Measurements from ENCODE around the gene ANG. TPM values are rescaled to one million over a fixed set of nuclear protein-coding genes. Genes with fewer than 3 reads are reported as not detected.
A peak's percentile ranks its signal among the peaks of the same experiment; 100 is the strongest.

Gene ANG
- total RNA-seq, 1 donor from 2014 or later: 2.7 TPM

GRCh38 chr14:20671597-20672283, 16.8 kb upstream of the ANG start:
- intact Hi-C loops (cut with DNase I): no loop called here
- DNase-seq (ENCODE audit: low spot score): no peak

GRCh38 chr14:20675669-20676068, 12.9 kb upstream of the ANG start:
- intact Hi-C loops (cut with DNase I): no loop called here
- no peak for DNase-seq (ENCODE audit: low spot score)

GRCh38 chr14:20676072-20676471, 12.5 kb upstream of the ANG start:
- intact Hi-C loops (cut with DNase I): no loop called here

GRCh38 chr14:20679907-20680306, 8.7 kb upstream of the ANG start:
- intact Hi-C loops (cut with DNase I): loop anchor here (5.0 to 10.0 kb wide), 6 partner anchors 48 to 422 kb away; partner anchors contain the start of genes CCNB1IP1, PIP4P1, PNP and TEP1
- DNase-seq (ENCODE audit: low spot score): no peak

More at GRCh38 chr14:20676072-20676471, 12.5 kb upstream of the ANG start:
- no peak for DNase-seq (ENCODE audit: low spot score)

GRCh38 chr14:20680363-20680762, 8.2 kb upstream of the ANG start:
- intact Hi-C loops (cut with DNase I): loop anchor here (5.0 to 10.0 kb wide), 6 partner anchors 48 to 422 kb away; partner anchors contain the start of genes CCNB1IP1, PIP4P1, PNP and TEP1
- no peak for DNase-seq (ENCODE audit: low spot score)

GRCh38 chr14:20680843-20681347, 7.7 kb upstream of the ANG start:
- DNase-seq (ENCODE audit: low spot score): no peak

GRCh38 chr14:20681348-20682126, 7.0 kb upstream of the ANG start:
- peak; percentile 80 for DNase-seq (ENCODE audit: low spot score)
- intact Hi-C loops (cut with DNase I): loop anchor here (5.0 to 10.0 kb wide), 6 partner anchors 49 to 421 kb away; partner anchors contain the start of genes CCNB1IP1, PIP4P1, PNP and TEP1

More at GRCh38 chr14:20680843-20681347, 7.7 kb upstream of the ANG start:
- intact Hi-C loops (cut with DNase I): loop anchor here (5.0 to 10.0 kb wide), 6 partner anchors 49 to 421 kb away; partner anchors contain the start of genes CCNB1IP1, PIP4P1, PNP and TEP1

- intact Hi-C loops (cut with DNase I): loop anchor here (5.0 to 10.0 kb wide), 6 partner anchors 50 to 420 kb away; partner anchors contain the start of genes CCNB1IP1, PIP4P1, PNP and TEP1
- no peak for DNase-seq (ENCODE audit: low spot score)
Observed at GRCh38 chr14:20682127-20682434, 6.5 kb upstream of the ANG start.

- DNase-seq (ENCODE audit: low spot score): peak; percentile 94
- intact Hi-C loops (cut with DNase I): loop anchor here (1.0 to 10.0 kb wide), 7 partner anchors 50 to 420 kb away; partner anchors contain the start of genes CCNB1IP1, PIP4P1, PNP and TEP1
Observed at GRCh38 chr14:20682435-20683124, 6.0 kb upstream of the ANG start.

- peak; percentile 83 for DNase-seq (ENCODE audit: low spot score)
- intact Hi-C loops (cut with DNase I): loop anchor here (1.0 to 10.0 kb wide), 7 partner anchors 51 to 419 kb away; partner anchors contain the start of genes CCNB1IP1, PIP4P1, PNP and TEP1
Observed at GRCh38 chr14:20683125-20683890, 5.3 kb upstream of the ANG start.

- intact Hi-C loops (cut with DNase I): loop anchor here (1.0 to 10.0 kb wide), 7 partner anchors 52 to 418 kb away; partner anchors contain the start of genes CCNB1IP1, PIP4P1, PNP and TEP1
- DNase-seq (ENCODE audit: low spot score): peak; percentile 87
Observed at GRCh38 chr14:20683891-20684661, 4.5 kb upstream of the ANG start, which contains the start of gene RNASE4. RNASE4 (plus strand) TSS chr14:20684560; CDS start chr14:20699372, 14,812 bp downstream.

GRCh38 chr14:20684662-20685456, 3.7 kb upstream of the ANG start:
- intact Hi-C loops (cut with DNase I): loop anchor here (5.0 to 10.0 kb wide), 6 partner anchors 53 to 417 kb away; partner anchors contain the start of genes CCNB1IP1, PIP4P1, PNP and TEP1
- DNase-seq (ENCODE audit: low spot score): no peak

GRCh38 chr14:20686386-20687143, 2.0 kb upstream of the ANG start:
- intact Hi-C loops (cut with DNase I): loop anchor here (10.0 kb wide), 1 partner anchor 222 kb away; the partner anchor contains the start of genes PIP4P1 and PNP
- DNase-seq (ENCODE audit: low spot score): no peak

GRCh38 chr14:20687362-20688166, 1.0 kb upstream of the ANG start:
- no peak for DNase-seq (ENCODE audit: low spot score)
- intact Hi-C loops (cut with DNase I): loop anchor here (10.0 kb wide), 1 partner anchor 223 kb away; the partner anchor contains the start of genes PIP4P1 and PNP

Measured in cardiac septum (tissue), 1 donor.